ENCODE measurements around the gene SLC29A2.
"Not testable (repeated sequence)": the region's sequence is repeated elsewhere in the genome, so short reads cannot be mapped to it uniquely, and the experiment has no call there.

The SLC29A2 gene

GRCh38 chr11:66363187-66363601 is 8.4 kb downstream of the SLC29A2 start:
- 100% methylated on average over 13 of the region's 14 CpGs for WGBS (ENCODE audit: insufficient coverage)
- H3K27ac ChIP-seq (ENCODE audit: insufficient read depth in 1 of 2, low read depth in 1 of 2, low read length in 2 of 2, poor library complexity in 1 of 2, severe bottlenecking in 2 of 2) = no peak overlapping the region
- no peaks in the 10 kb centered on the region for H3K4me1 ChIP-seq (ENCODE audit: control extremely low read depth in 1 of 4, control insufficient read depth in 4 of 4, insufficient read depth in 4 of 4, low read length in 3 of 4)
- ChIA-PET CTCF (interaction anchor here (0.8 to 3.2 kb wide), 11 partner anchors 8 to 475 kb away, joined by 3 to 18 read pairs (median 4); partner anchors contain the start of gene SLC29A2), POLR2A (interaction anchor here (0.5 kb wide), 1 partner anchor 27 kb away, joined by 3 read pairs; no protein-coding TSS in a partner anchor)
- H3K36me3 ChIP-seq (ENCODE audit: control insufficient read depth in 4 of 4, insufficient read depth in 4 of 4, low read length in 3 of 4) = peaks cover 4 to 57% (median 22%) of the 10 kb centered on the region in 4 experiments
- DNase-seq = no peak
- no peaks in the 10 kb centered on the region for H3K9me3 ChIP-seq (ENCODE audit: control extremely low read depth in 1 of 5, control insufficient read depth in 4 of 5, insufficient read depth in 2 of 5, low read depth in 1 of 5, low read length in 4 of 5)
- H3K4me3 ChIP-seq (ENCODE audit: control insufficient read depth in 1 of 7, extremely low read depth in 1 of 7, insufficient read depth in 4 of 7, low read depth in 2 of 7, low read length in 6 of 7) = no peak overlapping the region
- no peaks in the 10 kb centered on the region for H3K27me3 ChIP-seq (replicated peaks in 2 of 5; ENCODE audit: control insufficient read depth in 4 of 5, insufficient read depth in 5 of 5, low read length in 4 of 5)

GRCh38 chr11:66362481-66363147 is 8.9 kb downstream of the SLC29A2 start:
- WGBS (ENCODE audit: insufficient coverage) = 77% methylated on average over 5 of the region's 9 CpGs
- CTCF ChIA-PET = interaction anchor here (0.8 to 3.2 kb wide), 10 partner anchors 8 to 475 kb away, joined by 3 to 18 read pairs (median 4); partner anchors contain the start of gene SLC29A2

GRCh38 chr11:66361502-66361941 is 10.0 kb downstream of the SLC29A2 start:
- Histone ChIP-seq H3K4me1 (ENCODE audit: control extremely low read depth in 1 of 4, control insufficient read depth in 4 of 4, insufficient read depth in 4 of 4, low read length in 3 of 4) (no peaks in the 10 kb centered on the region), H3K4me3 (ENCODE audit: control insufficient read depth in 1 of 7, extremely low read depth in 1 of 7, insufficient read depth in 4 of 7, low read depth in 2 of 7, low read length in 6 of 7) (no peak overlapping the region), H3K27ac (ENCODE audit: insufficient read depth in 1 of 2, low read depth in 1 of 2, low read length in 2 of 2, poor library complexity in 1 of 2, severe bottlenecking in 2 of 2) (no peak overlapping the region), H3K36me3 (ENCODE audit: control insufficient read depth in 4 of 4, insufficient read depth in 4 of 4, low read length in 3 of 4) (peaks cover 0 to 41% (median 9%) of the 10 kb centered on the region in 4 experiments), H3K9me3 (ENCODE audit: control extremely low read depth in 1 of 5, control insufficient read depth in 4 of 5, insufficient read depth in 2 of 5, low read depth in 1 of 5, low read length in 4 of 5) (no peaks in the 10 kb centered on the region), H3K27me3 (replicated peaks in 2 of 5; ENCODE audit: control insufficient read depth in 4 of 5, insufficient read depth in 5 of 5, low read length in 4 of 5) (no peaks in the 10 kb centered on the region)
- ChIA-PET CTCF (interaction anchor here (1.2 to 3.2 kb wide), 4 partner anchors 18 to 52 kb away, joined by 3 to 18 read pairs (median 4); no protein-coding TSS in a partner anchor), POLR2A (no interaction called here)
- 97% methylated on average over 6 of the region's 6 CpGs for WGBS (ENCODE audit: insufficient coverage)
- no peak for DNase-seq

More at GRCh38 chr11:66362481-66363147, 8.9 kb downstream of the SLC29A2 start:
- no peak overlapping the region for H3K27ac ChIP-seq (ENCODE audit: insufficient read depth in 1 of 2, low read depth in 1 of 2, low read length in 2 of 2, poor library complexity in 1 of 2, severe bottlenecking in 2 of 2)
- H3K36me3 ChIP-seq (ENCODE audit: control insufficient read depth in 4 of 4, insufficient read depth in 4 of 4, low read length in 3 of 4) = peaks cover 2 to 51% (median 18%) of the 10 kb centered on the region in 4 experiments
- no peaks in the 10 kb centered on the region for H3K27me3 ChIP-seq (replicated peaks in 2 of 5; ENCODE audit: control insufficient read depth in 4 of 5, insufficient read depth in 5 of 5, low read length in 4 of 5)
- H3K9me3 ChIP-seq (ENCODE audit: control extremely low read depth in 1 of 5, control insufficient read depth in 4 of 5, insufficient read depth in 2 of 5, low read depth in 1 of 5, low read length in 4 of 5) = no peaks in the 10 kb centered on the region
- no peak for DNase-seq
- H3K4me3 ChIP-seq (ENCODE audit: control insufficient read depth in 1 of 7, extremely low read depth in 1 of 7, insufficient read depth in 4 of 7, low read depth in 2 of 7, low read length in 6 of 7) = no peak overlapping the region
- POLR2A ChIA-PET = interaction anchor here (0.5 kb wide), 1 partner anchor 27 kb away, joined by 3 read pairs; no protein-coding TSS in a partner anchor
- no peaks in the 10 kb centered on the region for H3K4me1 ChIP-seq (ENCODE audit: control extremely low read depth in 1 of 4, control insufficient read depth in 4 of 4, insufficient read depth in 4 of 4, low read length in 3 of 4)

GRCh38 chr11:66360406-66361073 is 11.0 kb downstream of the SLC29A2 start:
- Histone ChIP-seq H3K9me3 (ENCODE audit: control extremely low read depth in 1 of 5, control insufficient read depth in 4 of 5, insufficient read depth in 2 of 5, low read depth in 1 of 5, low read length in 4 of 5) (no peaks in the 10 kb centered on the region), H3K27ac (ENCODE audit: insufficient read depth in 1 of 2, low read depth in 1 of 2, low read length in 2 of 2, poor library complexity in 1 of 2, severe bottlenecking in 2 of 2) (no peak overlapping the region), H3K4me1 (ENCODE audit: control extremely low read depth in 1 of 4, control insufficient read depth in 4 of 4, insufficient read depth in 4 of 4, low read length in 3 of 4) (no peaks in the 10 kb centered on the region), H3K36me3 (ENCODE audit: control insufficient read depth in 4 of 4, insufficient read depth in 4 of 4, low read length in 3 of 4) (peaks cover 0 to 32% (median 7%) of the 10 kb centered on the region in 4 experiments), H3K4me3 (ENCODE audit: control insufficient read depth in 1 of 7, extremely low read depth in 1 of 7, insufficient read depth in 4 of 7, low read depth in 2 of 7, low read length in 6 of 7) (no peak overlapping the region), H3K27me3 (replicated peaks in 2 of 5; ENCODE audit: control insufficient read depth in 4 of 5, insufficient read depth in 5 of 5, low read length in 4 of 5) (no peaks in the 10 kb centered on the region)
- WGBS (ENCODE audit: insufficient coverage) = 93% methylated on average over 9 of the region's 15 CpGs
- CTCF ChIA-PET = interaction anchor here (1.5 kb wide), 1 partner anchor 19 kb away, joined by 4 read pairs; no protein-coding TSS in a partner anchor
- POLR2A ChIA-PET = no interaction called here
- DNase-seq = no peak

- Histone ChIP-seq H3K4me1 (ENCODE audit: control extremely low read depth in 1 of 4, control insufficient read depth in 4 of 4, insufficient read depth in 4 of 4, low read length in 3 of 4) (no peaks in the 10 kb centered on the region), H3K27me3 (replicated peaks in 2 of 5; ENCODE audit: control insufficient read depth in 4 of 5, insufficient read depth in 5 of 5, low read length in 4 of 5) (no peaks in the 10 kb centered on the region), H3K36me3 (ENCODE audit: control insufficient read depth in 4 of 4, insufficient read depth in 4 of 4, low read length in 3 of 4) (peaks cover 0 to 26% (median 7%) of the 10 kb centered on the region in 4 experiments), H3K4me3 (ENCODE audit: control insufficient read depth in 1 of 7, extremely low read depth in 1 of 7, insufficient read depth in 4 of 7, low read depth in 2 of 7, low read length in 6 of 7) (no peak overlapping the region), H3K9me3 (ENCODE audit: control extremely low read depth in 1 of 5, control insufficient read depth in 4 of 5, insufficient read depth in 2 of 5, low read depth in 1 of 5, low read length in 4 of 5) (no peaks in the 10 kb centered on the region), H3K27ac (ENCODE audit: insufficient read depth in 1 of 2, low read depth in 1 of 2, low read length in 2 of 2, poor library complexity in 1 of 2, severe bottlenecking in 2 of 2) (no peak overlapping the region)
- 62% methylated on average over 2 of the region's 3 CpGs for WGBS (ENCODE audit: insufficient coverage)
- POLR2A ChIA-PET = no interaction called here
- CTCF ChIA-PET = no interaction called here
- DNase-seq = no peak
Measured at GRCh38 chr11:66359662-66360087, 11.9 kb downstream of the SLC29A2 start.

DNA sequence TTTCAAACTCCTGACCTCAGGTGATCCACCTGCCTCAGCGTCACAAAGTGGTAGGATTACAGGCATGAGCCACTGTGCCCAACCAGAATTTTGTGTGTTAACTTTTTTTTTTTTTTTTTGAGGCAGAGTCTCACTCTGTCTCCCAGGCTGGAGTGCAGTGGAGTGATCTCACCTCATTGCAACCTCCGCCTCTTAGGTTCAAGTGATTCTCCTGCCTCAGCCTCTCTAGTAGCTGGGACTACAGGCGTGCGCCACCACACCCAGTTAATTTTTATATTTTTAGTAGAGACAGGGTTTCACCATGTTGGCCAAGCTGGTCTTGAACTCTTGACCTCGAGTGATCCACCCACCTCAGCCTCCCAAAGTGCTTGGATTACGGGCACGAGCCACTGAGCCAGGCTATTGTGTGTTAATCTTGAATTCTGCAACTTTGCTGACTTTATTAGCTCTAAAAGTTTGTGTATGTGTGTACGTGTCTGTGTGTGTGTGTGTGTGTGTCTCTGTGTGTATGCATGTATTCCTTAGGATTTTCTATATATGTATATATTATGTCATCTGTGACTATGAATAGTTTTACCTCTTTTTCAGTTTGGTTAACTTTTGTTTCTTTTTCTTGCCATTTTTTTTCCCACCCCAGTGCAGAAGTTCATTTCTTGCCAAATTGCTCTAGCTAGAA is 20.9 kb downstream of the SLC29A2 start:
- H3K27ac ChIP-seq (ENCODE audit: insufficient read depth in 1 of 2, low read depth in 1 of 2, low read length in 2 of 2, poor library complexity in 1 of 2, severe bottlenecking in 2 of 2); DNase-seq; POLR2A ChIA-PET; H3K4me3 ChIP-seq (ENCODE audit: control insufficient read depth in 1 of 7, extremely low read depth in 1 of 7, insufficient read depth in 4 of 7, low read depth in 2 of 7, low read length in 6 of 7); H3K36me3 ChIP-seq (ENCODE audit: control insufficient read depth in 4 of 4, insufficient read depth in 4 of 4, low read length in 3 of 4); H3K9me3 ChIP-seq (ENCODE audit: control extremely low read depth in 1 of 5, control insufficient read depth in 4 of 5, insufficient read depth in 2 of 5, low read depth in 1 of 5, low read length in 4 of 5); H3K27me3 ChIP-seq (replicated peaks in 2 of 5; ENCODE audit: control insufficient read depth in 4 of 5, insufficient read depth in 5 of 5, low read length in 4 of 5): not testable (repeated sequence)
- WGBS (ENCODE audit: insufficient coverage) = 93% methylated on average over 2 of the region's 8 CpGs
- peaks cover 0 to 23% (median 16%) of the 10 kb centered on the region in 4 experiments for H3K4me1 ChIP-seq (ENCODE audit: control extremely low read depth in 1 of 4, control insufficient read depth in 4 of 4, insufficient read depth in 4 of 4, low read length in 3 of 4)
- CTCF ChIA-PET = interaction anchor here (0.7 to 1.9 kb wide), 6 partner anchors 13 to 890 kb away, joined by 3 to 4 read pairs (median 3); no protein-coding TSS in a partner anchor

All from common myeloid progenitor, CD34-positive (primary cell).